MM.1S (cell line): ENCODE measurements around the gene EPHB6.

Experiments
- DNase-seq: peaks from one replicate; pipeline ENCODE4 v3.0.0-alpha.2; 2015
- H2AFZ ChIP-seq: fragments of 300-600 bp; sonication (generic); 2 replicates; pipeline ENCODE4 v1.6.0; 2016; ENCODE audit warnings: antibody characterized with exemption, low read length
- H3F3A ChIP-seq: fragments of 300-600 bp; sonication (generic); 2 replicates; pipeline ENCODE4 v1.6.1; 2016; ENCODE audit warnings: mild to moderate bottlenecking, antibody characterized with exemption, low read length, moderate library complexity, mixed read lengths; ENCODE audit not compliant: insufficient read depth
- H3K27ac ChIP-seq: fragments of 300-600 bp; sonication (generic); 2 replicates; pipeline ENCODE4 v1.5.1; 2016; ENCODE audit warnings: mild to moderate bottlenecking, low read length
- H3K27me3 ChIP-seq: fragments of 300-600 bp; sonication (generic); replicated peaks from 2 replicates; pipeline ENCODE4 v1.6.0; 2016; ENCODE audit warnings: low read length; ENCODE audit not compliant: insufficient read depth
- H3K36me3 ChIP-seq: fragments of 300-600 bp; sonication (generic); replicated peaks from 2 replicates; pipeline ENCODE4 v1.6.1; 2016; ENCODE audit warnings: mild to moderate bottlenecking, low read length, mixed read lengths; ENCODE audit not compliant: insufficient read depth
- H3K4me1 ChIP-seq: fragments of 300-600 bp; sonication (generic); 2 replicates; pipeline ENCODE4 v1.6.1; 2016; ENCODE audit warnings: low read length, mixed read lengths
- H3K4me2 ChIP-seq: fragments of 300-600 bp; sonication (generic); 2 replicates; pipeline ENCODE4 v1.6.0; 2016; ENCODE audit warnings: low read depth, low read length
- H3K4me3 ChIP-seq: fragments of 300-600 bp; sonication (generic); 2 replicates; pipeline ENCODE4 v1.5.1; 2016; ENCODE audit warnings: low read length, mixed read lengths
- H3K79me2 ChIP-seq: fragments of 300-600 bp; sonication (generic); 2 replicates; pipeline ENCODE4 v1.6.1; 2016; ENCODE audit warnings: mixed run types, low read length, mixed read lengths
- H3K9ac ChIP-seq: fragments of 300-600 bp; sonication (generic); 2 replicates; pipeline ENCODE4 v1.6.1; 2016; ENCODE audit warnings: low read length, mixed read lengths
- H3K9me2 ChIP-seq: fragments of 300-600 bp; sonication (generic); replicated peaks from 2 replicates; pipeline ENCODE4 v1.6.1; 2016; ENCODE audit warnings: mild to moderate bottlenecking, low read length, mixed read lengths; ENCODE audit not compliant: insufficient read depth
- H3K9me3 ChIP-seq: fragments of 300-600 bp; sonication (generic); replicated peaks from 2 replicates; pipeline ENCODE4 v1.6.1; 2016; ENCODE audit warnings: mild to moderate bottlenecking, low read length, mixed read lengths; ENCODE audit not compliant: insufficient read depth
- H4K20me1 ChIP-seq: fragments of 300-600 bp; sonication (generic); 2 replicates; pipeline ENCODE4 v1.6.1; 2016; ENCODE audit warnings: mild to moderate bottlenecking, low read length, moderate library complexity, mixed read lengths; ENCODE audit not compliant: insufficient read depth
- EZH2 ChIP-seq: fragments of 300-600 bp; sonication (generic); optimal IDR thresholded peaks from 2 replicates; pipeline ENCODE3; 2017; ENCODE audit warnings: low read depth, mild to moderate bottlenecking, antibody characterized with exemption, low read length, mixed read lengths
- EZH2phosphoT487 ChIP-seq: fragments of 300-600 bp; sonication (generic); IDR thresholded peaks from 2 replicates; pipeline ENCODE4 v1.6.1; 2018; ENCODE audit warnings: antibody characterized with exemption, low read length
- TF ChIP-seq, protein P1 (sequence below): fragments of 300-600 bp; sonication (generic); IDR thresholded peaks from 2 replicates; pipeline ENCODE4 v1.5.1; 2016; ENCODE audit warnings: antibody characterized with exemption, low read length, mixed read lengths

EPHB6 gene

DNA sequence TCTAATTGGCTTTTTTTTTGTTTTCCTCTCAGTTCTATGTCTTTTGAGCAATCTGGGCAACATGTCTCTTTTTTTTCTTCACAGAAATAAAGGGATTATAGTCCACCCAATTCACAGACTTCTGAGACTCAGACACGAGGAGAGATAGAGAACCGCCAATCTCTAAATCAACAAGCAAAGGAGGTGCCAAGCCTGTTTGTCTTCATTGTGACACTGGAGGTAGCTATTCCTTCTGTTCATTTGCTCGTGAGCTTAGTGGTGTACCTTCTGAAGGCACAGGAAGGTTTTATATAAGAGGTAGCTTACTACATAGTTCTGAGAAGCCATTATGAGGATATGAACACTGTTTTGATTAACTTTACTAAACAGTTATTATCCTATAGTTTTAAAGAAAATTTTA lies 6.1 kb downstream of the EPHB6 start:
- H3K4me2 ChIP-seq, result no peak overlapping the region
- no peaks in the 10 kb centered on the region for H3F3A ChIP-seq
- TF ChIP-seq EZH2phosphoT487, result no peak
- TF ChIP-seq, protein P1, sequence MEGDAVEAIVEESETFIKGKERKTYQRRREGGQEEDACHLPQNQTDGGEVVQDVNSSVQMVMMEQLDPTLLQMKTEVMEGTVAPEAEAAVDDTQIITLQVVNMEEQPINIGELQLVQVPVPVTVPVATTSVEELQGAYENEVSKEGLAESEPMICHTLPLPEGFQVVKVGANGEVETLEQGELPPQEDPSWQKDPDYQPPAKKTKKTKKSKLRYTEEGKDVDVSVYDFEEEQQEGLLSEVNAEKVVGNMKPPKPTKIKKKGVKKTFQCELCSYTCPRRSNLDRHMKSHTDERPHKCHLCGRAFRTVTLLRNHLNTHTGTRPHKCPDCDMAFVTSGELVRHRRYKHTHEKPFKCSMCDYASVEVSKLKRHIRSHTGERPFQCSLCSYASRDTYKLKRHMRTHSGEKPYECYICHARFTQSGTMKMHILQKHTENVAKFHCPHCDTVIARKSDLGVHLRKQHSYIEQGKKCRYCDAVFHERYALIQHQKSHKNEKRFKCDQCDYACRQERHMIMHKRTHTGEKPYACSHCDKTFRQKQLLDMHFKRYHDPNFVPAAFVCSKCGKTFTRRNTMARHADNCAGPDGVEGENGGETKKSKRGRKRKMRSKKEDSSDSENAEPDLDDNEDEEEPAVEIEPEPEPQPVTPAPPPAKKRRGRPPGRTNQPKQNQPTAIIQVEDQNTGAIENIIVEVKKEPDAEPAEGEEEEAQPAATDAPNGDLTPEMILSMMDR, result no peak
- TF ChIP-seq EZH2, result no peak
- H4K20me1 ChIP-seq, result no peaks in the 10 kb centered on the region
- no peaks in the 10 kb centered on the region for H3K36me3 ChIP-seq
- H3K27ac ChIP-seq, result no peak overlapping the region
- H3K27me3 ChIP-seq, result peaks cover 26% of the 10 kb centered on the region; the same call in 1 of the 2 replicates
- no peaks in the 10 kb centered on the region for H3K9me2 ChIP-seq
- no peaks in the 10 kb centered on the region for H3K9me3 ChIP-seq
- no peaks in the 10 kb centered on the region for H3K79me2 ChIP-seq
- H2AFZ ChIP-seq, result no peak overlapping the region
- no peak overlapping the region for H3K9ac ChIP-seq
- no peaks in the 10 kb centered on the region for H3K4me1 ChIP-seq
- H3K4me3 ChIP-seq, result no peak overlapping the region
- no peak for DNase-seq

- no peaks in the 10 kb centered on the region for H4K20me1 ChIP-seq
- no peaks in the 10 kb centered on the region for H3K4me1 ChIP-seq
- H3K79me2 ChIP-seq, result no peaks in the 10 kb centered on the region
- no peak overlapping the region for H3K4me3 ChIP-seq
- TF ChIP-seq EZH2 (no peak), EZH2phosphoT487 (no peak)
- TF ChIP-seq, protein P1, result no peak
- H3K27ac ChIP-seq, result no peak overlapping the region
- DNase-seq, result no peak
- no peak overlapping the region for H3K4me2 ChIP-seq
- no peaks in the 10 kb centered on the region for H3K9me3 ChIP-seq
- peaks cover 35% of the 10 kb centered on the region; the same call in 1 of the 2 replicates for H3K27me3 ChIP-seq
- no peak overlapping the region for H2AFZ ChIP-seq
- H3K9me2 ChIP-seq, result no peaks in the 10 kb centered on the region
- no peaks in the 10 kb centered on the region for H3K36me3 ChIP-seq
- H3K9ac ChIP-seq, result no peak overlapping the region
- H3F3A ChIP-seq, result no peaks in the 10 kb centered on the region
Observed at GRCh38 chr7:142862351-142862750, 7.5 kb downstream of the EPHB6 start.

- H4K20me1 ChIP-seq, result no peaks in the 10 kb centered on the region
- TF ChIP-seq EZH2phosphoT487 (no peak), EZH2 (no peak)
- TF ChIP-seq, protein P1, result no peak
- peaks cover 35% of the 10 kb centered on the region; the same call in 1 of the 2 replicates for H3K27me3 ChIP-seq
- no peak overlapping the region for H3K27ac ChIP-seq
- no peak overlapping the region for H2AFZ ChIP-seq
- no peaks in the 10 kb centered on the region for H3K36me3 ChIP-seq
- no peaks in the 10 kb centered on the region for H3K9me3 ChIP-seq
- H3K79me2 ChIP-seq, result no peaks in the 10 kb centered on the region
- no peak overlapping the region for H3K9ac ChIP-seq
- DNase-seq, result no peak
- no peaks in the 10 kb centered on the region for H3K4me1 ChIP-seq
- no peaks in the 10 kb centered on the region for H3F3A ChIP-seq
- H3K4me2 ChIP-seq, result no peak overlapping the region
- no peak overlapping the region for H3K4me3 ChIP-seq
- no peaks in the 10 kb centered on the region for H3K9me2 ChIP-seq
Observed at GRCh38 chr7:142862786-142863400, 8.0 kb downstream of the EPHB6 start.
